SIG-M5 treated with dmso at 0.1 percent for 504 hours (cell line): ENCODE measurements around the gene MRPL28.

Experiments used
- DNase-seq: peaks from one replicate; lab custom pipeline; 2025; ENCODE audit not compliant: unreplicated experiment; lab: John Stamatoyannopoulos, UW

The MRPL28 gene

DNA sequence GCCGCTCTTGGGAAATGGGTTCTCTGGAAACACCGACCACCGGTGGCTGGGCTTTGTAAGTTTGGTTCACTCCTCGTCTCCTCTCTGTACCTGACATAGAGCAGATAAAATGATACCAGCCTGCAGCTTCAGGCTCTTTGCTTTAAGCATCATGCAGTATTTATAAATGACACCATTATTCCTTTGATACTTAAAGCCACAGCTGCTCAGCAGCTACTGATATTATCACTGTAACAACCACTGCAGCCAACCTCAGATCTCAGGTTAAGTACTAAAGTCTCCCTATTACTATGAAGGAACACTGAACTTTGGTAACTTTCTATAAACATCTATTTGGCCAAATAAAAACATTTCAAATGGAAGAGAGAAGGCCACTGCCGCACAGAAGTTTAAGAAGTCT, 52.8 kb downstream of the MRPL28 start:
- DNase-seq = no peak
